Embryonic facial prominence (tissue), 1 donor: ENCODE measurements around the gene TGOLN2.
"Not testable (repeated sequence)": the region's sequence is repeated elsewhere in the genome, so short reads cannot be mapped to it uniquely, and the experiment has no call there.

Experiments
- DNase-seq: peaks from one replicate; pipeline ENCODE4 v3.0.0-alpha.2; 2016; ENCODE audit errors: extremely low spot score

Gene TGOLN2

GRCh38 chr2:85340034-85340892 lies 12.5 kb upstream of the TGOLN2 start:
- no peak for DNase-seq

GRCh38 chr2:85334928-85335327 lies 7.1 kb upstream of the TGOLN2 start:
- no peak for DNase-seq

DNA sequence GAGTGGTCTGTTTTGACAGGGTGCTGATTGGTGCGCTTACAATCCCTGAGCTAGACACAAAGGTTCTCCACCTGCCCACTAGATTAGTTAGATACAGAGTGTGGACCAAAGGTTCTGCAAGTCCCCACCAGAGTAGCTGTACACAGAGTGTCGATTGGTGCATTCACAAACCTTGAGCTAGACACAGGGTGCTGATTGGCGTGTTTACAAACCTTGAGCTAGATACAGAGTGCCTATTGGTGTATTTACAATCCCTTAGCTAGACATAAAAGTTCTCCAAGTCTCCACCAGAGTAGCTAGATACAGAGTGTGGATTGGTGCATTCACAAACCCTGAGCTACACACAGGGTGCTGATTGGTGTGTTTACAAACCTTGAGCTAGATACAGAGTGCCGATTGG lies 6.1 kb upstream of the TGOLN2 start:
- DNase-seq, result not testable (repeated sequence)

DNA sequence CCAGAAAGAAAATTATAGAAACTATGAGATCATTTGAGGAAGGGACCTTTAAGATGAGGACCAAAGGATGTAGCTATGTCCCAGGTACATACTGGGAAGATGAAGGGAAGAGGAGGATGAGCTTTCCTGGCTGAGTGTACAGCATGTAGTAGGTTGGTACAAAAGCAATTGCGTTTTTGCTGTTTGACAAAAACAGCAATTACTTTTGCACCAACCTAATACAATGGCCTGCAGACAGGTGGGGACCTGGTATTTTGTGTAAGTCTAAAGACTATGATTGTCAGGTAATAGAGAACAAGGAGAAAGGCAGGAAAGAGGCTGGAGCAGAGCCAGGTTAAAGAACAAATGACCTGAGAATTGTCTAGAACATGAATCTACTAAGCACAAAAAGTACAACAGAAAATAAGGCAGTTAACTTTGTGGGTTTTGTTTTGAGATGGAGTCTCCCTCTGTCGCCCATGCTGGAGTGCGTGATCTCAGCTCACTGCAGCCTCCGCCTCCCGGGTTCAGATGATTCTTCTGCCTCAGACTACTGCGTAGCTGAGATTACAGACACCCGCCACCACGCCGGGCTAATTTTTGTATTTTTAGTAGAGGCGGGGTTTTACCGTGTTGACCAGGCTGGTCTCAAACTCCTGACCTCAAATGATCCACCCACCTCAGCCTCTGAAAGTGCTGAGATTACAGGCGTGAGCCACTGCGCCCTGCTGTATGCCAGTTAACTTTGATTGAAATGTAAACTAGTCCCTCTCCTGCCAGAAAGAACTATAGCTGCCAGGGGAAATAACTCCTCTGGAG lies 3.2 kb upstream of the TGOLN2 start:
- DNase-seq, result no peak

- DNase-seq, result not testable (repeated sequence)
Measured at GRCh38 chr2:85329701-85330100, 1.9 kb upstream of the TGOLN2 start.

GRCh38 chr2:85329181-85329651 lies 1.4 kb upstream of the TGOLN2 start:
- DNase-seq, result no peak

GRCh38 chr2:85327160-85327821 lies 498 bp downstream of the TGOLN2 start:
- DNase-seq, result no peak

GRCh38 chr2:85326406-85327159 lies 1.2 kb downstream of the TGOLN2 start:
- DNase-seq, result no peak

- no peak for DNase-seq
Measured at GRCh38 chr2:85325466-85325811, 2.4 kb downstream of the TGOLN2 start.

DNA sequence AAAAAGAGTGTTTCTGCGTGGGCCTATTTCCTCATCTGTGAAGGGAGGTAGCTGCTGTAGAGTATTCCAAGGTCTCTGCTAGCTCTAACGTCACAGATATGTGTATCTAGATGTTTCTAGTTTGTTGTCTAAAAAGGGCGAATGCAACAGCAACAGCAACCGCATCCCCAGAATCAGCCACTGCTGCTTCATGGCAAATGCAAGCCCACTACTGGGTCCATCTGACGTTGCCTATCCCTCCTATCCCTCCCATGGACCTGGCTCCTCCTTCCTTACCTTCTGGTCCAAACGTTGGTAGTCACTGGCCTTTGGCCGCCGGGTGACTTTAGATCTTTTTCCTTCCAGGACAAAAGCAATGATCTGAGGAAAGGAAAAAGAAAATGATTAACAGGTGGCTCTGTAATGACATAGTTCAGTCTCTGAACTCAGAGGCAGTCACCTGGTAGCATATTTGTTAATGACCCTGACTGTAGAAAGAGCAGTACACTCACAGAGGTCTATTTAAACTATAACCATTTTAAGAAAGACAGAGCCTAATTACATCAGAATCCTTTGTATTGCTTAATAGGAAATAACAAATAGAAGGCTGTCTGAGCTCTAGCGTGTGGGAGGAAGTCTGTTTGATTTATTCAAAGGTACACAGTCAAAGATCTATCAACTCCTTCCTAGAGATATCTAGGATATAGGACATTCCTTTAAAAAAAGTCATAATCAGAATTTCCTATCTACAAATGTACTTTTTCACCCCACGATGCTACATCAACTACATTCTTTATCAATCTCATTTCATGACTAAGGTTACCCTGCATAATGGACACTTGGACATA lies 2.9 kb downstream of the TGOLN2 start:
- no peak for DNase-seq

DNA sequence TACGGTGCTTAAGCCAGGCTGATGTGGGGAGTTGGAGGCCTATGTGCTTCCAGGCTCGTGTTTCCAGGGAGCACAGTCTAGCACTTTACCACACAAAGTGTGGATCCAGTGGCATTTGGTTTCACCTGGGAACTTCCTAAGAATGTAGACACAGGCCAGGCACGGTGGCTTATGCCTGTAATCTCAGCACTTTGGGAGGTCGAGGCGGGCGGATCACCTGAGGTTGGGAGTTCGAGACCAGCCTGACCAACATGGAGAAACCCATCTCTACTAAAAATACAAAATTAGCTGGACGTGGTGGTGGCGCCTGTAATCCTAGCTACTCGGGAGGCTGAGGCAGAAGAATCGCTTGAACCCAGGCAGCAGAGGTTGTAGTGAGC lies 3.8 kb downstream of the TGOLN2 start:
- not testable (repeated sequence) for DNase-seq

- DNase-seq, result no peak
Measured at GRCh38 chr2:85323351-85323987, 4.3 kb downstream of the TGOLN2 start.

DNA sequence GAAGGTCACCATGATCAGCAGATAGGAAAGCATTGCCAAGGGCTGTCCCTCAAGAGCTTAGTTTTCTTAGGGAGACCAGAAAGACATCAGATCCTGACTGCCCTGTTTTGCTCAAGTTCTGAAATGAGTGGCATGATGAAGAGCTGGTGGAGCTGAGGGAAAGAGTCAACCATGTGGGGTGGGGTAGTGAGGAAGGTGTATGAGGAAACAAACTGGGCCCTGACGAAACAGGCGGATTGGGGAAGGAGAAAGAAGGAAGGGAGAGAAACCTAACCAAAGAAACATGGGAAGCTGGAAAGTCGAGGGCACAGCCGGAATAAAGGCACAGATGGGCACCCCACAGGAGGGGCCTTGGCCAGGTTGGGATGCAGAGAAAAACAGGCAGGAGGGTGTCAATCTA lies 8.0 kb downstream of the TGOLN2 start:
- no peak for DNase-seq

DNA sequence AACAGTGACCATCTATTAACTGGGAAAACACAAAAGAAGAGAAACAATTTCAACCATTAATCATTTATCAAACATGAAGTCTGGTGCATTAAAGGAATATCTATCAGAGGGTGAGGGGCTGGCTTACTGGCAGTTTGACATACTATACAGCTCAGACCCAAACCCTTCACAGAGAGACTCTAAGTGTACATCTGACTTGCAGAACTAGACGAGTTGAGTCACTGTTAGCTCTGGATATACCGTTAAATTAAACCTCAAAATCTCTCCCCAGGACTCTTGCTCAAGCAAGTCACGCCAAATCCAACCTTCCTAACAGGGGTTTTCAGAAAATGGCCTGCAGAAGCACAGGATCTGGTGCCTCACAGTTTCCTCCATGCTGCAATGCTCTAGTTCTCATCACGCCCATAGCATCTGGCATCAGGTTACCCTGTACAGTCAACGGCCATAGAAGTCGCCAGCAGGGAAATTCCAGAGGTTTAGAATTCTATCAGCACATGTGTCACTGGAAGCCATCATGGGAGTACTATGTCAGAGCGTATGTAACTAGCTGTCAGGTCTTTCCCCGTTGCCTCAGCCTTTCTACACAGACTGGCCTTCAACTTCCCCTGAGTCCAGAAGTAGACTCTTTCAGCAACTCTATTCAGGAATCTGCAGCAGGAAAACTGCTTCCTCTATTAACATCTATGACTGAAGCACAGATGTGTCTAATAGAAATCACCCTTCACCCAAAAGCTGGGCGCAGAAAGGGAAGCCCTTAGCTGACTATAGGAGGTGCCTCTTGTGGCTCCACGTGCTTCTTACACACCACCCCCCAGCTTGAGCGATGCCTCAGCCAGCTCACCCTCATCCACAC lies 9.3 kb downstream of the TGOLN2 start:
- DNase-seq, result no peak

- DNase-seq, result not testable (repeated sequence)
Measured at GRCh38 chr2:85315921-85316320, 11.9 kb downstream of the TGOLN2 start.

- no peak for DNase-seq
Measured at GRCh38 chr2:85314884-85315242, 12.9 kb downstream of the TGOLN2 start.

- no peak for DNase-seq
Measured at GRCh38 chr2:85312404-85312803, 15.4 kb downstream of the TGOLN2 start.

GRCh38 chr2:85310330-85310729 lies 17.5 kb downstream of the TGOLN2 start:
- DNase-seq, result no peak

DNA sequence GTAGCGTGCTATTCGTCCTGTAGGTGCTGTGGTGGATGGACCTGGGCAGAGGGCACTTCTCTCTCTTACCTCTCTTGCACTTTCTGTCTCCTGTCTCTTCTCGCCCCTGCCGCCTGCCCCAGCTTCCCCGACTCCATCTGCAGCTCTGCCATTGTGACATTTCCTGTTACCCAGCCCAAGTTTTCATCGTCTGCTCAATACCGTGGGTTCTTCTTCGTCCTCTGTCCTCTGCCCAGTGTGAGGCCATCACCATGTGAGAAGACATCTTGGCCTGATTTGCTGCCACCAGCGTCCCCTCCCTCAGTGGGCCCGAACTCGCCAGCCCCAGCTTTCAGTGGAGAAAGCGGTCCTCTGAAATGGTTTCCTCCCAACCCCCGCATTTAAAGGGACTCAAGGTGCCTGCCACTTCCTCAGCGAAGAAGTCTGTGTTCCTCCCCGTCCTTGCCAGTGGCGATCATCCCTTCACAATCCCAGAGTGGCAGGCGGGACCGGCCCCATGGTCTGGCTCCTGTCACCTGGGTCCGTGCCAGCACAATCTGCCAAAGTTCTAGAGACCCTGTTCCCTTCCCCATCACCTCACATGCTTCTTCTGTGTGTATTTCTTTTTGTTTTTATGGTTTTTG lies 18.0 kb downstream of the TGOLN2 start:
- DNase-seq, result no peak
